Raji (cell line): ENCODE data around the gene FHIP2A.

Experiments
- POLR2A ChIP-seq: IDR thresholded peaks from 2 replicates; pipeline ENCODE4 v1.6.1; 2011; ENCODE audit warnings: low read depth, low read length, control low read depth; ENCODE audit not compliant: insufficient read depth

Gene FHIP2A

DNA sequence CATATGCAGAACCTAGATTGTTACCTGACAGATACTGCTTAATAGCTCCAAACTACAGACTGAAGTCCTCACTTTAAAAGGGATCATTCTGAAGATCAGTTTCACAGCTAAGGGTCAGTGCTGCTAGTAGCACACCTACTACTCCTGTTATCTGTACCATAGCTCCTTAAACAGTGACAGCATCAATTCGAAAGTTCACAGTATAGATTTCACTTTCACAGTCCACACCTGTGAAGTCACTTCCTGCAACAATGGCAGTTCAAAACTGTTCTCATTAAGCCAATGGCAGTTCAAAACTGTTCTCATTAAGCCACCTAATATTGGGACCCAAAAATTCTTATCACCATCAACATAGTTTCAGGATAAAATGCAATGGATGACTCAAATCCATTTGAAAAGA, 10.7 kb upstream of the FHIP2A start:
- no peak for TF ChIP-seq POLR2A

DNA sequence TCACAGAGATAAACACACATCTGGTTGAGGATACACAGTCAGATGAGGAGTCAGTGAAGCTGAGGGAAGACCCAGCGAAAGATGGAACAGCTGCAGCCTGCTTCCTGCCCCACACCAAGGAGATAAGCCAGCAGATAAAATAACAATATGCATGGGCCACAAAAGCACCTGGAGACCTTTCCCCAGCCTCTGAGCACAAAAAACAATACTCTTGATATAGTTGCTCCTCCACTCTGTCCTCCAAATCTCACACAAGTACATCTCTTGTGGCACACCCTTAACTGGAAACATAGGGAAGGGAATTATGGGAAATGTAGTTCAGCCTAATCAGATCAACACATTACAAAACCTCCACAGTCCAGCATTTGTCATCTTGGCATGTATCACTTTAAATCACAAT, 9.7 kb upstream of the FHIP2A start:
- TF ChIP-seq POLR2A = no peak

DNA sequence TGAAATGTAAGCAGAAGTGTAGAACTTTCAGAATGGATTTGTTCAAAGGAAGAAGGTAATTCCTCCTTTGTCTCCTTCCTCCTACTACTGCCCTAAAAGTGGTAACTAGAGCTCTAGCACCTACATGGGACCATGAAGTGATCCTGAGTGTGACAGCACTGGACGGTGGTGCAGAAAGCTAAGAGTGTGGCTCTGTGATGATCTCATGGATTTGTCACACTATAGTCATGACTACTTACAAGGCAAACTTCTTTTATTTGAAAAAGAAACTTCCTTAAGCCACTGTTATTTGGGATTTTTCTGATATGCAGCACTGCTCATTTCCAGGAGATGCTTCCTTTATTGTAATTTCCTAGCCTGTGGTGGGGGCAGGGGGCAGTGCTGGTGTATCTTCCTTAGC, 5.8 kb upstream of the FHIP2A start:
- no peak for TF ChIP-seq POLR2A

DNA sequence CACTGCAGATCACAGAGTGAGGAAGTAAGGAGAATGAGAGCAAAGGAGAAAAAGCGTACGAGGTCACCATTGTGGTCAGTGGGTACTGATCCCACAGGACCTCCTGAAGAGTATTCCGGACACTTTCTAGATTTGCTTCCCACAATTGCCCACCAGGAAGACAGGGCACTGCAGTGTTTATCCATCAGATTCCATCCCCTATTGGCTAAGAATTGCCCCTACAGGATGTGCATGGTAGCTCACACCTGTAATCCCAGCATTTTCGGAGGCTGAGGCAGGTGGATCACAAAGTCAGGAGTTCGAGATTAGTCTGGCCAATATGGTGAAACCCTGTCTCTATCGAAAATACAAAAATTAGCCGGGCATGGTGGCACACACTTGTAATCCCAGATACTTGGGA, 5.3 kb upstream of the FHIP2A start:
- TF ChIP-seq POLR2A = no peak

DNA sequence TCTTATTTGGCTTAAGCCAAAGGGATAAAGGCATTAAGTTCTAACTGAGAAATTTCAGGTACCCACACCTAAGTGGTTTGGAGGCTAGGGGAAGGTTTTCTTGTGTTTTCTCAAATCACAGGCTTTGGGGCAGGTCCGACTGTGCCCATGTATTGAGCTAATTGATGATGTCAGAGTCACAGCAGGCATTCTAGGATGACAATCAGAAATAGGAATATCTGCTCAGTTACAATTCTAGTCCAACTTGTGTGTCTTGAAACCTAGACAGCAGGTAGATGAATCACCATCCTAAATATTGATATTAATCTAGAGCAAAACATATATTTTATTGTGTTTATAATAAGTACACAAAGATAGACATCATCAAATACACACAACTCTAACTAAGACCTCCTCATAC, 2.3 kb upstream of the FHIP2A start:
- no peak for TF ChIP-seq POLR2A

DNA sequence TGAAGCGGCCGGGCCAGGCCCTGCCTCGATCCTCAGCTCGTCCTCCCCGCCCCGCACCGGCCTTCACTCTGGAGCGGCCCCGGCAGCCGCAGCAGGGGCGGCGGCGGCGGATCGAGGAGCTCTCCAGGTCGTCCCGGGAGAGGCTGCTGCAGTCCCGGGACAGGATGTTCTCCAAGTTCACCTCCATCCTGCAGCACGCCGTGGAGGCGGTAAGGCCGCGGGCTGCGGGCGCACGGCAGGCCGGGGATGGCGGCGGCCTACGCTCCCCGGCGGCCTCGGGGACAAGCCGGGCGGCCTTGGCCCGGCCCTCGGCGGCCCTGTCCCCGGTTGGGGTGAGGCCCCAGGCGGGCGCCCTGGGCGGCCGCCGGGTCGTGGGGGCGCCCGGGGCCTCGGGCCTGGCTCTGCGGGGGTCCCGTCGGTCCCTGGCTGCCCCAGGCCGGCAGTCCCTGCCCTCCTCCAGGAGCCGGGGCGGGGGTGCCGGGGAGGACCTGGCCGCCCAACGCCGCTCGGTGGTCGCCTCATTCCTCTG, 399 bp downstream of the FHIP2A start:
- TF ChIP-seq POLR2A = no peak

DNA sequence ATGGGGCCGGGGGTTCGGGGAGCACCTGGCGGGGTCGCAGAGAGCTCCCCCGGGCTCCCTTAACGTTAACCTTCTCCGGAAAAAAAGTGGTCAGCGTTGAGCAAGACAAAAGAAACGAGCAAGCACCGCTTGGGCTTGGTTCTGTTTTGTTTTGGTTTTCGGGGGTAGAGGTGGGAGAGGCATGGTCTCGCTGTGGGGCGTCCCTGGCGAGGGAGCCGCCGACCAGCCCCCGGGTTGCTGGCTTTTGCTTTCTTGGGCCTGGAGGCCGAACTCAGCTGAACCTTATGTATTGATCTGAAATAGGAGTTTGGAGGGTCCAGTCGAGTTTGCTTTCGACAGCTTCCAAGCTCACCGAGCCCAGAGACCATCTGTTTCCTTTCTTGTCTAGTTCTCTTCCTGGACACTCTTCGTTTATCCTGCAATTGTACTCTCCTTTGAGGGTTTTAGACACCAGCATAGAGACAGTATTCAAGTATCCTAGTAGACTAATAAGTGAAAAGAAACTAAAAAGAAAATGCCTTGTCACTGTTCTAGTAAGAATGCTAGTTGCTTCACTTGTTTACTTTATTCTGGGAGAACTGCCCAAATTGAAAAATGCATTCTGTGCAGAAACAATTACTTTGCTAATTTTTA, 980 bp downstream of the FHIP2A start:
- TF ChIP-seq POLR2A = peak; percentile 30; the same call in 1 of the 2 replicates

DNA sequence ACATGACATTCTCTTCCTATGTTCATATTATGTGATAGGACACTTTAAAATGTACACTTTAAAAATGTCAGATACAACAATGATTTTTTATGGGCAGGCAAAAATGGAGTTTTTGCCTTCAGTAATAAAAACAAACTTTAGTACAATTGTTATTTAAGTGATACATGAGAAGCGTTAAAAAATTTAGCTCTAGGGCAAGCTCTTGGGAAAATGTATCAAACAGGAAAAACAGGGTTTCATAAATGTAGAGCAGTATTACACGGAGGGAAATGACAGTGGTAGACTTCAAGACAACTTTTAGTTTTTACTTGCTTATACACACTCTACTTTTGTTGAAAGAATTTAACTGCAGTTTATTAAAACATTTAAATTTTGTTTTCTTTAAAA, 1.5 kb downstream of the FHIP2A start:
- TF ChIP-seq POLR2A = no peak

DNA sequence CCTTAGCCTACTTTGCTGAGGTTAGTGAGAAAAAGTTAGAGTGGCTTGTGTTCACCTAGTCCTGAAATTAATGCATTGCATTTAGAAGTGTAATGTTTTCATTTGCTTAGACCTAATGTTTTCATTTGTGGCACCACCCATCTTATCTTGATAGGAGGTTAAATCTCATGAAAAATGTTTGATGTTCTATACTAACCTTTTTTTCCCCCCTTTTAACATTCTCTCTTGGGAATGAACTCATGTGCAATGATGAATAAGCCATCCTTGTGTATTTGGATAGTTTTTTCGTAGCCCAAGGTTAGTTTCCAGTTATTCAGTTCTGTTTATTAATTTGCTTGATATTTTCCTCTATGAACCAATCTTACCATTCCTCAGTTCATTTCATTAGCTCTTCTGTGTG, 2.8 kb downstream of the FHIP2A start:
- no peak for TF ChIP-seq POLR2A

DNA sequence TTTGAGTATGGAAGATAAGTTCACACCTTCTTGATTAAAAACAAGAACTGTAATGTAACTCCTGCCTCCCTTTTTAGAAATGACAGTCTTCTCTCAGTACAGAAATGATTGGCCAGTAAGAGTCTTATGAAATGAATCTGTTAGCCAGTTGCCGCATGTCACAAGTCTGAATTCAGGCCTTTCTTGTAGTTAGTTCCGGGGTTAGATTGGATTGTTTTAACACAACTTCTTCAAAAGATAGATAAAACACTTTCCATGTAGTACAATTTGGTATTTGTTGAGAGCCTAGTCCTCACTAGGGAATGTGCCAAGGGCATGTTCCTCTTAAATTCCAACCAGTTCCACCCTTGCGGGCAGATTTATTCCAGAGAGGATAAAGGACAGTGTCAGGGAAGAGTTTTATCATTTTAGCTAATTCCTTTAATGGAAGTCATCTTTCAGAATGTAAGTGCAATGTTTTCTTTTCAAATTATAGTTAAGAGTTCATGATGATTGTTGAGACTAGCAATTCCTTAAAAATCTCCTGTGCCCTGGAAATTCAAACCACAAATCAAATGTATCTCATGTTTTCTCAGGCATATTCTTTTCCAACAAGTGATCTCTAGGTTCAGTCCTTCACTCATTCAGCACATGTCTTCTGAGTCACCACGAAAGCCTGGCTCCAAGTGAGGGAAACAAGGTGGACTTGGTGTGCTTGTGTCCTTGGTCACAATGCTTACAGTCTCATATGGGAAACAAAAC, 4.1 kb downstream of the FHIP2A start:
- no peak for TF ChIP-seq POLR2A

DNA sequence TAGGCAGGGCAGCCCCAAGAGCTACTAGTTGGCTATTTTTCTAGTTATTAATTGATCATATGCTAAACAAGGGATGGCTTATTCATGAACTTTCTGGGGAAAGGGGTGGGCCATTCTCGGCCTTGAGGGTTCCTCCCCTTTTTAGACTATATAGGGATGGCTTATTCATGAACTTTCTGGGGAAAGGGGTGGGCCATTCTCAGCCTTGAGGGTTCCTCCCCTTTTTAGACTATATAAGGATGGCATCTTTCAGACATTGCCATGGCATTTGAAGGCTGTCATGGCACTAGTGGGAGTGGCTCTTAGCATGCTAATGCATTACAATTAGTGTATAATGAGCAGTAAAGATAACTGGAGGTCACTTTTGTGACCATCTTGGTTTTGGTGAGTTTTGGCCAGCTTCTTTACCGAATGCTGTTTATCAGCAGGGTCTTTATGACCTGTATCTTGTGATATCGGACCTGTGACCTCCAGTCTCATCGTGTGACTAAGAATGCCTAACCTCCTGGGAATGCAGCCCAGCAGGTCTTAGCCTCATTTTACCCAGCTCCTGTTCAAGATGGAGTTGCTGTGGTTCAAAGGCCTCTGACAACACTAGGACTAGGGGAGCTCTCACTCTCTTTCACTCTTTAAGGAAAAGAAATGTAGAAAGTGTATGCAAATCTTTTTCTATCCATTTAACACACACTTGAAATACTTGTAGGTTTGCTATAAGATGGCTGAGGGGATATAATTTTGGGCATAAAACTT, 7.8 kb downstream of the FHIP2A start:
- no peak for TF ChIP-seq POLR2A

DNA sequence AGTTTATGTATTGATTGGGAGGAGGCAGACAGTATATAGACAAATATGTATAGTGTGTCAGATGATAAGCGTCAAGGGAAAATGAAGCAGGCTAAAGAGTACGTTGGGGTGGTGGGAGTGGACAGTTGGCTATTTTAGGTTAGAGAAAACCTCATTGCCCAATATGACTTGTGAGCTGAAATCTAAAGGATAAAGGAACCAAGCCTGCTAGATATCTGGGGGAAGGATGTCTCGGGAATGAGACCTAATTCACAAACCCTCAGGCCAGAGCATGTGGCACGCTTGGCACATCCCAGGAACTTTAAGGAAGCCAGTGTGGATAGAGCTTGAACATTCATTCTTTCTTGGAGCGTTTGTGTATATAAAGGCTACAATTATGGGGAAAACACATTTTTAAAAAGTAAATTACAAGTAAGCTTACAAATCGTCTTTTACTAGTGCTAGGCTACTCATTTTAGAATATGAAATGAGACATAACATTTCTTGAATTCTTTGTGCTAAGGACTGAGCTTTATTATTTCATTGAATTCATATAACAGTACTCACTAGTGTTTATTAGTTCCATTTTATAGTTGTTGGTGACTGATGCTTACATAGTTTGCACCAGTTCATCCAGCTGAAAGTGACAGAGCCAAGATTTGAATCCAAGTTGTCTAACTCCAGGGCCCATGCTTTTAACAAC, 9.7 kb downstream of the FHIP2A start:
- no peak for TF ChIP-seq POLR2A

DNA sequence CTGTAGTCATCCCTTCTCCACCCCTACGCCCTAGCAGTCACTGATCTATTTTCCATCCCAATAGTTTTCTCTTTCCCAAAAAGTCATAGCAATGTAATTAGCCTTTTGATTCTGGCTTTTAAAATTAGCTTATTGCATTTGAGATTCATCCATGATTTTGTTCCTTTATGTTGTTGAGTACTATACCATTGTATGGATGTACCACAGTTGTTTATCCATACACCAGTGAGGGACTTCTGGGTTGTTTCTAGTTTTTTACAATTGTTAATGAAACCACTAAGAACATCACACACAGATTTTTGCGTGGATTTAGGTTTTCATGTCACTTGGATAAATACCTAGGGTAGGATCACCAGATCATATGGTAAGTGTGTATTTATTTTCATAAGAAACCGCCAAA, 16.1 kb downstream of the FHIP2A start:
- TF ChIP-seq POLR2A = no peak

DNA sequence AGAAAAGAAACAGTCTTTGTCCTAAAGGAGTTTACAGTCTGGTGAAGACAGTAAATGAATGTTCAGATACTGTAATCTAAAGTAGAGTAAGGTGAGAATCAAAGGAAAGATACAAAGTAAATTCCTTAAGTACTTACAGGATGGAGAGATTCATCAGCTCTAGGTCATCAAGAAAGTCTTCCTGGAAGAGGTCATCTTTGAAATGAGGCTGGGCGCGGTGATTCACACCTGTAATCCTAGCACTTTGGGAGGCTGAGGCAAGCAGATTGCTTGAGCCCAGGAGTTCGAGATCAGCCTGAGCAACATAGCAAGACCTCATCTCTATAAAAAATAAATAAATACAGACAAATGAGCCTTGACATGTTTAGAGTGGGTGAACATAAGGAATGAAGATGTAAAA, 18.3 kb downstream of the FHIP2A start:
- TF ChIP-seq POLR2A = no peak

DNA sequence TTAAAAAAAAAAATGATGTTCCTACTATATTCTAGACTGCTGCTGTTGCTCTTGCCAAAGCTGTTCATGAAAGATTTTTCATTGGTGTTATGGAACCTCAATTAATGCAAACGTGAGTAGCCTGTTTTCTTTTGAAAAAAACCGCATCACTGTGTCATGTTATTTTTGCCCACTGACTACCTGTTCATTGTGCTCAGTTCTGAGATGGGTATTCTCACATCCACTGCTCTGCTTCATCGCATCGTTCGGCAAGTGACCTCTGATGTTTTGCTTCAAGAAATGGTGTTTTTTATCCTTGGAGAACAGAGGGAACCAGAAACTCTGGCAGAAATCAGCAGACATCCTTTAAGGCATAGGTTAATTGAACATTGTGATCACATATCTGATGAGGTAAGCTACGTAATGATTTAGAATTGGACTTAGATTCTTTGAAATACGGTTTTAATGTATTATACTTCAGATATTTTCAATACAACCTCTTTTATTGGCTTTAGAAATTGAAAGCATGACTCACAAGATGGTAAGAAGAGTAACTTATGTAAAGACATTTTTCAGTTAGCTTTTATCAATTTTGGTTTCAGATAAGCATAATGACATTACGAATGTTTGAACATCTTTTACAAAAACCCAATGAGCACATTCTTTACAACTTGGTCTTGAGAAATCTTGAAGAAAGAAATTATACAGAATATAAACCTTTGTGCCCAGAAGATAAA, 24.6 kb downstream of the FHIP2A start:
- no peak for TF ChIP-seq POLR2A
